Neuronal stem cell (in vitro differentiated cells): ENCODE measurements around the gene TNRC6B.
A peak's percentile ranks its signal among the peaks of the same experiment; 100 is the strongest.

Source experiments
- DNase-seq: peaks from one replicate; pipeline ENCODE4 v3.0.0-alpha.2; 2013; ENCODE audit warnings: low spot score
- H2AFZ ChIP-seq: one replicate; pipeline ENCODE4 v1.6.1; 2013; ENCODE audit warnings: mild to moderate bottlenecking, low read length, inconsistent platforms
- H2AK5ac ChIP-seq: 2 replicates; pipeline ENCODE4 v1.6.1; 2013; ENCODE audit warnings: low read depth, mild to moderate bottlenecking, inconsistent platforms, low read length, moderate library complexity, mixed read lengths
- H2BK120ac ChIP-seq: 2 replicates; pipeline ENCODE4 v1.6.1; 2013; ENCODE audit warnings: low read depth, mild to moderate bottlenecking, inconsistent platforms, low read length, moderate library complexity, mixed read lengths
- H2BK12ac ChIP-seq: one replicate; pipeline ENCODE4 v1.6.1; 2013; ENCODE audit warnings: low read length, inconsistent platforms
- H2BK15ac ChIP-seq: 2 replicates; pipeline ENCODE4 v1.6.1; 2013; ENCODE audit warnings: mild to moderate bottlenecking, low read length, inconsistent platforms, mixed read lengths
- H2BK5ac ChIP-seq: one replicate; pipeline ENCODE4 v1.6.1; 2013; ENCODE audit warnings: inconsistent platforms, mild to moderate bottlenecking, low read length, moderate library complexity
- H3K14ac ChIP-seq: one replicate; pipeline ENCODE4 v1.6.1; 2013; ENCODE audit warnings: low read length, inconsistent platforms
- H3K18ac ChIP-seq: 2 replicates; pipeline ENCODE4 v1.6.1; 2013; ENCODE audit warnings: low read length, inconsistent platforms
- H3K23ac ChIP-seq: 2 replicates; pipeline ENCODE4 v1.6.1; 2013; ENCODE audit warnings: low read depth, mild to moderate bottlenecking, mixed read lengths, low read length, inconsistent platforms; ENCODE audit not compliant: poor library complexity
- H3K27ac ChIP-seq: replicated peaks from 3 replicates; pipeline ENCODE4 v1.5.1; 2013; ENCODE audit warnings: low read length, inconsistent platforms
- H3K27me3 ChIP-seq, 3 experiments: 2 replicates each; pipeline ENCODE4 v1.6.1; 2013; ENCODE audit warnings: low read length in 3 of 3, mild to moderate bottlenecking in 2 of 3, inconsistent platforms in 1 of 3, low read depth in 1 of 3, mixed read lengths in 1 of 3, moderate library complexity in 1 of 3; ENCODE audit not compliant: control insufficient read depth in 3 of 3, insufficient read depth in 3 of 3
- H3K36me3 ChIP-seq, 2 donors: replicated peaks in 1 of 2; 2 replicates each; pipeline ENCODE4 v1.6.1; 2013; ENCODE audit warnings: low read length in 2 of 2; ENCODE audit not compliant: control insufficient read depth in 2 of 2, insufficient read depth in 2 of 2
- H3K4ac ChIP-seq: 2 replicates; pipeline ENCODE4 v1.6.1; 2013; ENCODE audit warnings: inconsistent platforms, mild to moderate bottlenecking, low read length, moderate library complexity
- H3K4me1 ChIP-seq, 2 donors: 1 replicate in 1 of 2; 2 replicates in 1 of 2; pipeline ENCODE4 v1.6.1; 2013; ENCODE audit warnings: low read length in 2 of 2, low read depth in 1 of 2; ENCODE audit not compliant: control insufficient read depth in 2 of 2, insufficient read depth in 1 of 2
- H3K4me2 ChIP-seq: one replicate; pipeline ENCODE4 v1.6.1; 2013; ENCODE audit warnings: mild to moderate bottlenecking, low read length, inconsistent platforms; ENCODE audit not compliant: insufficient read depth, poor library complexity, severe bottlenecking
- H3K4me3 ChIP-seq, 2 donors: 2 replicates each; pipeline ENCODE4 v1.5.1; 2013; ENCODE audit warnings: low read length in 2 of 2, mild to moderate bottlenecking in 2 of 2, inconsistent platforms in 1 of 2, moderate library complexity in 1 of 2
- H3K79me1 ChIP-seq: one replicate; pipeline ENCODE4 v1.6.1; 2013; ENCODE audit warnings: low read depth, mild to moderate bottlenecking, inconsistent platforms, low read length, moderate library complexity
- H3K9ac ChIP-seq: one replicate; pipeline ENCODE4 v1.6.1; 2013; ENCODE audit warnings: mild to moderate bottlenecking, low read depth, low read length, inconsistent platforms; ENCODE audit not compliant: poor library complexity
- H3K9me3 ChIP-seq, 2 donors: replicated peaks in 1 of 2; 2 replicates each; pipeline versions ENCODE3 to v1.6.1; 2013; ENCODE audit warnings: low read length in 2 of 2, mild to moderate bottlenecking in 2 of 2, inconsistent platforms in 1 of 2, low read depth in 1 of 2, mixed read lengths in 1 of 2, moderate library complexity in 1 of 2; ENCODE audit not compliant: control insufficient read depth in 2 of 2, insufficient read depth in 1 of 2
- H4K8ac ChIP-seq: one replicate; pipeline ENCODE4 v1.6.1; 2013; ENCODE audit warnings: low read depth, mild to moderate bottlenecking, inconsistent platforms, low read length, moderate library complexity
- H4K91ac ChIP-seq: one replicate; pipeline ENCODE4 v1.6.1; 2013; ENCODE audit warnings: low read length, low read depth, mild to moderate bottlenecking, inconsistent platforms; ENCODE audit not compliant: poor library complexity
- WGBS, 2 donors: extraction: QIAGEN DNeasy Blood & Tissue Kit; methylation state at CpG; one replicate each; pipeline ENCODE4 v1.1.7; 2013; ENCODE audit warnings: missing lambda C conversion rate in 2 of 2, mixed read lengths in 1 of 2; ENCODE audit not compliant: insufficient read length in 2 of 2, insufficient replicate concordance in 1 of 2; ENCODE audit errors: extremely low coverage in 2 of 2; 5-methylcytosine and 5-hydroxymethylcytosine counted together

Gene TNRC6B

DNA sequence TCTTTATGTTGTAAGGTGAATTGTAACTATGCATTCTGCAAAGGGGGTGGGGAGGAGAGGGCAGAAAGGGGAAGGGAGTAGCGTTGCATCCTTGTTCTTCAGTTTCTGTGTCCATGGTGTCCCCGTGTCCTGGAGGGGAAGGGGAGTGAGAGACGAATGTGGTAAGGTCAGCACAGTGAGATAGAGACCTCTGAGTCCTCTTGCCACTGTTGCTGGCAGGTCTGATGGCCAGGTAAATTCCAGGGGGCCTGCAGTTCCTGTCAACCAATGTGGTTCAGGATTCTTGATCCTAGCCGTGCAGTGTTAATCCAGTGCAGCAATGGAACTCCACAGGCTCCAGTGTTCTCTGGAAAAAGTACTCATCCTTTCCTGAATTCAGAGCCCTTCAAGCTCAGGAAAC, 154.0 kb downstream of the TNRC6B start:
- Histone ChIP-seq H3K23ac (no peak overlapping the region), H3K9me3 (no peaks in the 10 kb centered on the region), H2BK15ac (no peak overlapping the region), H3K18ac (no peak overlapping the region), H3K14ac (no peak overlapping the region), H2BK120ac (no peak overlapping the region), H3K36me3 (peaks cover 4 to 71% of the 10 kb centered on the region in 2 donors), H3K9ac (peak overlapping the region; percentile 60), H2BK5ac (no peak overlapping the region), H4K91ac (no peak overlapping the region), H2BK12ac (no peak overlapping the region), H4K8ac (no peak overlapping the region), H2AFZ (no peak overlapping the region), H3K27ac (peak overlapping the region; percentile 41), H3K4me3 (no peak overlapping the region), H3K27me3 (no peaks in the 10 kb centered on the region), H3K79me1 (peaks cover 2% of the 10 kb centered on the region), H3K4me2 (no peak overlapping the region), H3K4ac (no peak overlapping the region), H2AK5ac (no peak overlapping the region), H3K4me1 (peaks cover 23 to 27% of the 10 kb centered on the region in 2 donors)
- no CpG with 5 or more reads among the region's 4 CpGs for WGBS, 2 donors
- DNase-seq = no peak

DNA sequence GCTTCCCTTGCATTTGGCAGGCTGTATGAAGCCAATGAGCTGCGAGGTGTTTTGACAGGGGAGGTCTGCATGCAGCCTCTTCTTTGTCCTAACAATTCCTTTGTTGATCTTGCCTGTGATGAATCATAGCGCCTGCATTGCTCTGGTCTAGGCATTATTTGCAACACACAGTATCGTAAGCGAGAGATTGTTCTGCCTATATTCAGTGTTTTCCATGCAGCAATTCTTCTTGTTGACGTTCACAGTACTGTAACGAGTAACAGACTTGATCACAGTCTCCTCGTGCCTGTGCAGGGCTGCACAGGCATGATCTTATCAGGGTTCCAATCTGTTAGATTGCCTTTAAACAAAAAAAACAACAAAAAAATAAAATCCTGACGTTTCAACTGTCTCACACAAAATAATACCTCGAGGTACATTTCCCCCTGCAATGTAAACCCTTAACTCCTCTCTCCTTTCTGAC, 154.6 kb downstream of the TNRC6B start:
- Histone ChIP-seq H3K27me3 (no peaks in the 10 kb centered on the region), H3K9ac (no peak overlapping the region), H2AK5ac (no peak overlapping the region), H2BK15ac (no peak overlapping the region), H2BK12ac (no peak overlapping the region), H3K4ac (no peak overlapping the region), H3K18ac (no peak overlapping the region), H3K36me3 (peaks cover 4 to 65% of the 10 kb centered on the region in 2 donors), H4K8ac (no peak overlapping the region), H2AFZ (no peak overlapping the region), H3K9me3 (no peaks in the 10 kb centered on the region), H3K14ac (no peak overlapping the region), H4K91ac (no peak overlapping the region), H2BK120ac (no peak overlapping the region), H3K23ac (no peak overlapping the region), H3K4me3 (no peak overlapping the region), H3K4me1 (peaks cover 16 to 21% of the 10 kb centered on the region in 2 donors), H3K79me1 (peaks cover 2% of the 10 kb centered on the region), H3K4me2 (no peak overlapping the region), H3K27ac (no peak overlapping the region), H2BK5ac (no peak overlapping the region)
- no peak for DNase-seq
- no CpG with 5 or more reads among the region's 9 CpGs for WGBS, 2 donors

DNA sequence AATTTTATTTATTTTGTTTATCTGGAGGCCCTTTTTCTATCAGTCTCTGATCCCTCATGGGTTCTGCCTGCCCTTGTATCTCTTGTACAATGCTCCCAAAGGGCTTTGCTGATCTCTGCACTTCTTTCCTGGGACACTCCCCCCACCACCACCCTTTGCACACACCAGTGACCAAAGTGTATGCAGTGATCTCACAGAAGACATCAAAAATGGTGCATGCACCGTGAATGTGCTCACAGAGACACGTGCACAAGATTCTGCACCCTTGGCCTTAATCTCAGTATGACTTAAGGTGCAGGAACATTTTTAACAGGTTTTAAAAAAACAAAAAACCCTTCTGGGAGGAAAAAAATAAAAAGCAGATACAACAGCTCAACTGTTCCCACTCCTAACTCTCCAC, 156.3 kb downstream of the TNRC6B start:
- peaks cover 16 to 20% of the 10 kb centered on the region in 2 donors for H3K4me1 ChIP-seq
- H3K79me1 ChIP-seq = peaks cover 2% of the 10 kb centered on the region
- DNase-seq = no peak
- no peak overlapping the region for H3K4ac ChIP-seq
- no peak overlapping the region for H2AFZ ChIP-seq
- no peak overlapping the region for H3K23ac ChIP-seq
- H2AK5ac ChIP-seq = no peak overlapping the region
- no peak overlapping the region for H3K9ac ChIP-seq
- no peak overlapping the region for H2BK12ac ChIP-seq
- WGBS, 2 donors = no CpG with 5 or more reads among the region's 2 CpGs
- H3K4me2 ChIP-seq = no peak overlapping the region
- no peak overlapping the region for H3K4me3 ChIP-seq
- H4K8ac ChIP-seq = no peak overlapping the region
- H3K27me3 ChIP-seq = no peaks in the 10 kb centered on the region
- H3K9me3 ChIP-seq = no peaks in the 10 kb centered on the region
- H2BK5ac ChIP-seq = no peak overlapping the region
- H3K18ac ChIP-seq = no peak overlapping the region
- H2BK120ac ChIP-seq = no peak overlapping the region
- H3K14ac ChIP-seq = no peak overlapping the region
- peaks cover 4 to 51% of the 10 kb centered on the region in 2 donors for H3K36me3 ChIP-seq
- no peak overlapping the region for H3K27ac ChIP-seq
- no peak overlapping the region for H2BK15ac ChIP-seq
- H4K91ac ChIP-seq = no peak overlapping the region

DNA sequence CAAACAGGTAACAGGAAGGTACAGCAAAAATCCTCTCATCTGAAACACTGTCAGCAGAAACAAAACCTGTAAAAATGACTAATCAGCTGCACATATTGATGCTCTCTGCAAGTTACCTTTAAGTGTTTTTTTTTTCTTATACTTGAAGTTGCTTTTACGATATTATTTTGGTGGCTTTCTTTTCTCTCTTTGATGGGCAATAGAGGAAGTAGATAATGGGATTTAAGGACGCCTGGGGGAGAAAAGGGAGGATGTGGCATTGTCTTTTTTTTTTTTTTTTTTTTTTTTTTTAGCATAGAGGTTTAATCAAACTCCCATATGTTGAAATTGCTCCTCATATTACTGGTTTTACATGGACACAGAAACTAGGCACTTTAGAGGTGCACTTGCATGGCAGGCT, 157.2 kb downstream of the TNRC6B start:
- Histone ChIP-seq H3K4ac (no peak overlapping the region), H3K79me1 (peaks cover 2% of the 10 kb centered on the region), H3K9me3 (no peaks in the 10 kb centered on the region), H2BK12ac (no peak overlapping the region), H4K8ac (no peak overlapping the region), H3K14ac (no peak overlapping the region), H3K18ac (no peak overlapping the region), H2BK15ac (no peak overlapping the region), H3K23ac (no peak overlapping the region), H3K27me3 (no peaks in the 10 kb centered on the region), H4K91ac (no peak overlapping the region), H3K36me3 (peaks cover 3 to 42% of the 10 kb centered on the region in 2 donors), H3K4me3 (no peak overlapping the region), H3K4me1 (peaks cover 16 to 20% of the 10 kb centered on the region in 2 donors), H3K9ac (no peak overlapping the region), H2AK5ac (no peak overlapping the region), H3K27ac (no peak overlapping the region), H3K4me2 (no peak overlapping the region), H2BK120ac (no peak overlapping the region), H2AFZ (no peak overlapping the region), H2BK5ac (no peak overlapping the region)
- WGBS, 2 donors = no CpG with 5 or more reads among the region's 2 CpGs
- DNase-seq = no peak
